GM19463 (cell line): Measurements from ENCODE around the gene KIFAP3.
A peak's percentile ranks its signal among the peaks of the same experiment; 100 is the strongest.
"Not testable (repeated sequence)": the region's sequence is repeated elsewhere in the genome, so short reads cannot be mapped to it uniquely, and the experiment has no call there.

Source experiments
- ATAC-seq: cut with Tn5 transposase; IDR thresholded peaks from one replicate; pipeline ENCODE4 v1.9.1; 2021; ENCODE audit warnings: mild to moderate bottlenecking, moderate library complexity; ENCODE audit not compliant: unreplicated experiment

The KIFAP3 gene

GRCh38 chr1:169892176-169892926, 182.1 kb downstream of the KIFAP3 start:
- no peak for ATAC-seq

GRCh38 chr1:169891539-169891885, 183.0 kb downstream of the KIFAP3 start:
- ATAC-seq = no peak

GRCh38 chr1:169890761-169891538, 183.5 kb downstream of the KIFAP3 start:
- peak; percentile 20 for ATAC-seq

- no peak for ATAC-seq
Observed at GRCh38 chr1:169889871-169890270, 184.6 kb downstream of the KIFAP3 start.

- no peak for ATAC-seq
Observed at GRCh38 chr1:169886931-169887330, 187.6 kb downstream of the KIFAP3 start.

GRCh38 chr1:169886422-169886821, 188.1 kb downstream of the KIFAP3 start:
- no peak for ATAC-seq

GRCh38 chr1:169885207-169885606, 189.3 kb downstream of the KIFAP3 start:
- ATAC-seq = no peak

GRCh38 chr1:169884634-169885033, 189.9 kb downstream of the KIFAP3 start:
- ATAC-seq = no peak

GRCh38 chr1:169882039-169882511, 192.4 kb downstream of the KIFAP3 start:
- ATAC-seq = no peak

- no peak for ATAC-seq
Observed at GRCh38 chr1:169879034-169879840, 195.3 kb downstream of the KIFAP3 start.

GRCh38 chr1:169878498-169878897, 196.0 kb downstream of the KIFAP3 start:
- ATAC-seq = no peak

GRCh38 chr1:169877800-169878491, 196.5 kb downstream of the KIFAP3 start:
- ATAC-seq = no peak

- ATAC-seq = no peak
Observed at GRCh38 chr1:169874229-169874628, 200.3 kb downstream of the KIFAP3 start.

- ATAC-seq = no peak
Observed at GRCh38 chr1:169873582-169874199, 200.8 kb downstream of the KIFAP3 start.

- no peak for ATAC-seq
Observed at GRCh38 chr1:169872906-169873305, 201.6 kb downstream of the KIFAP3 start.

GRCh38 chr1:169871988-169872387, 202.5 kb downstream of the KIFAP3 start:
- not testable (repeated sequence) for ATAC-seq
